Activated CD4-positive, CD25-positive, alpha-beta regulatory T cell treated with anti-CD3 and anti-CD28 coated beads, Interleukin-2, amount 50 U/mL, for 16 hours (primary cell): ENCODE measurements around the gene MEX3C.

Experiments used
- DNase-seq: peaks from one replicate; pipeline ENCODE4 v3.0.0-alpha.2; 2020; ENCODE audit warnings: low read depth, low spot score

MEX3C gene

GRCh38 chr18:51197661-51198424 lies at the start of gene MEX3C:
MEX3C (minus strand) TSS chr18:51197681; CDS start chr18:51197320, 361 bp downstream.
- DNase-seq: peak; percentile 100

DNA sequence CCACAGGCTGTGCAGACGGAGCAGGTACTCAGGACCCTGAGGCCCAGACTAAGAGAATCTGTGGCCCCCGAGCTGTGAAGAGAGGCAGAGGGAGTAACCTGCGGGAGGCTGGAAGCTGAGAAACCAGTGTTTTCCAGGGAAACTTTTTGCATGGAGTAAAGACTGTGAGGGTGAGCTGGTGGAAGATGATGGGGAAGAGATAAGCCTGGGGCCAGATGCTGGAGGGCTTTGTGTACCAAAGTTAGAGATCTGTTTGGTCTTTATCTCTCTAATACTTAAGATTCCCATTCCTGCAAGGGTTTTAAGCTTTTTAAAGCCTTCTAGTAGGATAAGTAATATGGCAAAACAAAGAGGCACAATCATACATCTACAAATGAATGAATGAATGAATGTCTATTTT lies 43.7 kb upstream of the MEX3C start:
- DNase-seq: no peak

GRCh38 chr18:51236225-51236624 lies 38.7 kb upstream of the MEX3C start:
- DNase-seq: no peak

GRCh38 chr18:51235009-51235789 lies 37.7 kb upstream of the MEX3C start:
- DNase-seq: no peak

GRCh38 chr18:51234117-51235008 lies 36.9 kb upstream of the MEX3C start:
- no peak for DNase-seq

- DNase-seq: no peak
Observed at GRCh38 chr18:51229328-51229727, 31.8 kb upstream of the MEX3C start.

DNA sequence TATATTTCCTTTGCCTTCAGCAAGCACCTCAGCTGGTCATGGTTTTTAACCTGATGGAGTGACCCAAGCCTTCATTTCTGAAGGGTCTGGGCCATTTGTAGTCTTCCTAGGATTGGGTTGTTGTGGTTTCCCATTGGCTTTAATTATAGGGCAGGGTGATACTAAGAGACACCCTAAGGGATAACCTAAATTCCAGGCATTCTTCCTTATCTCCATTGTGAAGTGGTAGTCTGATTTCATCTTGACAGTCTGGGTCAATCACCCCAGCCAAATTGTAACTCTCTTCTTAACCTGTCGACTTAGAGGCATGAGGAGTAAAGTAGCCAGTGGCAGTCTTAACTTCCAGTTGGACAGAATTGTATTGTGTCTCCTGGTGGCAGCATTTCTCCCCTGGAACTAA lies 30.2 kb upstream of the MEX3C start:
- DNase-seq: no peak

- DNase-seq: no peak
Observed at GRCh38 chr18:51226587-51227350, 29.3 kb upstream of the MEX3C start.

GRCh38 chr18:51226068-51226467 lies 28.6 kb upstream of the MEX3C start:
- DNase-seq: no peak

GRCh38 chr18:51212606-51213005 lies 15.1 kb upstream of the MEX3C start:
- no peak for DNase-seq

- no peak for DNase-seq
Observed at GRCh38 chr18:51211552-51211951, 14.1 kb upstream of the MEX3C start.

- no peak for DNase-seq
Observed at GRCh38 chr18:51196811-51197660, 445 bp downstream of the MEX3C start.

DNA sequence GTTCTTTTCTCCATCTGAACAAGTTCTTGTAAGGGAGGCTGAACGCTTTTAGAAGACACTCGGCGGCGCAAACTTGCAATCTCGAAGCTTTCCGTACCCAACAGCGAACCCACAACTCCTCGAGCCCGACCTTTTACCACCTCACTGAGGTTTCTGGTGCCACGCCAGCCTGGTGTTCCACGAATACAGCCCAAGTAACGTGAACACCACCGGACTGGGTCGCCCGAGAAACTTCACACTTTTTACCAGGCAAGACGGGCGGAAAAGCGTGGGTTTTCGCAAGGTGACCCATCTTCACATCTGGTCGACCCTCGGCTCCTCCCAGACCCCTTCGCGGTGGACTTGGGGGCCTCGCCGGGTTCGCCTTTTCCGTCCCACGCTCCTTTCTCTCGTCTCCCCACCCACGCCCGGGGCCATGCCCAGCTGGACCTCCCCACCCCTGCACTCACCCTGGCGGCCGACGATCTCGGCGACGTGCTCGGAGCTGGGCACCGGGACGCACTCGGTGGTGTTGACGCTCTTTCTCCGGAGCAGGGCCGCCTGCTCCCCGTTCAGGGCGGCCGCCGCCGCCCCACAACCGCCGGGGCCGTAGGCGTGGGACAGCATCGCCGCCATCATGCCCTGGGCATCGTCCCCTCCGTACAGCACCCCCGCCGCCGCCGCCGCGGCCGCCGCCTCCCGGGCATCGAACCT lies 1.2 kb downstream of the MEX3C start:
- peak; percentile 21 for DNase-seq

DNA sequence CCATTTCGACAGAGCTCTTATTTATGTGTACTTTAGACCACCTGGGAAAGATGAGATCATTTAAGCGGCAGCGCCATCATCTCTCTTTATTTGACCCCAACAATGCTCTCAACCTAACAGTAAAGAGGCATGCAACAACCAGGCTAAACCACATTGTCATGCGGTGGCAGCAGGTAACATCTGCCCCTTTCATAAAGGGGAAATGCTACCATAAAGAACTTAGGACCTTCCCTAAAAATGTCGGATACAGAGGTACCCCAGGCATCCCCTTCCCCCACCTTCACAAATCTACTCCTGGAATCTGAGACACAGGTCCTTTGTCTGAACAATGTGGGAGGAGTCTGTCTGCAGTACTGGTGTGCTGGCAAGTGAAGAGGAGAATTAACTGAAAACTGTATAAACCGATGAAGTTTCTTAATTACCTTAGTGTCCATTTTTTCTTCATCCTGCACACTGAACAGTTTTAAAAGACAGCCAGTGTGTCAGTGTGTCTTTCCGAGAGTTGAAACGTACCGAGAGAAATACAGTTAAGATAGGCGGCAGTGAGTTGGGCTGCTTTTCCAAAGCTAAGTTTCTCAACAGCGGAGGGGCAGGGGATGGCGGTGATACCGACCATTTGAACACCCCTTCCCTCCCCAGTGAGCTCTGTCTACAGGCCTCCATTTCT lies 1.9 kb downstream of the MEX3C start:
- DNase-seq: no peak

DNA sequence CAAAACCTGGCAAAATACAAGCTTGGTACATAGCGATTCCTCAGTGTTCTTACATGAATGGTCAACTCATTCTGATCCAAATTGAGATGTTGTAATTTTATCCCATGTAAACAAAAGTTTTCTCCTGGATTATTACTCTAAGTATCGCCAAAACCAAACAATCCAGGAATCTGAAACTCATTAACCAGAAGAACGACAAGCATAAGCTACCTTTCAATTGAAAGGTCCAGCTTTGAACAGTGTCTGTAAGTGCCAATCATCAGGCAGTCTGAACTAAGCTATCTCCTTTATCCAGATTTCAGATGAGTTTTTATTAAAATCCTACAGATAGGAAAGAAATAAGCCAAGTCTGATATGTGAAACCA lies 2.4 kb downstream of the MEX3C start:
- no peak for DNase-seq

- no peak for DNase-seq
Observed at GRCh38 chr18:51194604-51195003, 2.9 kb downstream of the MEX3C start.

- DNase-seq: no peak
Observed at GRCh38 chr18:51193621-51194287, 3.7 kb downstream of the MEX3C start.

GRCh38 chr18:51192696-51193095 lies 4.8 kb downstream of the MEX3C start:
- no peak for DNase-seq

GRCh38 chr18:51192026-51192425 lies 5.5 kb downstream of the MEX3C start:
- DNase-seq: no peak
